ENCODE data around the gene NMUR2. TPM values are rescaled to one million over a fixed set of nuclear protein-coding genes. Genes with fewer than 3 reads are reported as not detected.

NMUR2 gene
- polyA plus RNA-seq, 1 of the 3 experiments (the other 2 are of a cell fraction) = not detected

DNA sequence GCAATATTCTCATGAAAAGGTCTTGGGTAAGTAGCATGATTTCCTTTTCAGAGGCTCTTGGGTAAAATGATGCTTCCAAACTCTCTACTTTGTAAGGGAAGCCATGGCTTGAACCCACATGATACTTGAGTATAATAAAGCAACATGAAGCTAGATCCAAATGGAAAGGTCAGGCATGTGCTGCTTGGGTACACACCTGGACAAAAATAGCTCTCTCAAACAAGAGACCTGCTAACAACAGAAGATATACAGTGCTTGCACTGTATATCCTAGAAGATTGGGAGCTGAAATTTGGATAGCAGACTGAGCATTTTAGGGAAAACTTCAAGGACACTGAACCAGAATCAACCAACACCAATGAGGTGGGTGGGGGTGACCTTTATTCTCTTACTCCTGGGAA, 40.2 kb downstream of the NMUR2 start:
- ChIA-PET CTCF (interaction anchor here (1.0 to 1.4 kb wide), 2 partner anchors 15 to 18 kb away, joined by 3 to 8 read pairs; no protein-coding TSS in a partner anchor), POLR2A (no interaction called here)
- DNase-seq = no peak
- no peak for TF ChIP-seq SMC3 (IDR thresholded peaks at IDR 0.05; ENCODE audit: low read depth, low read length)
- no peak for TF ChIP-seq RCOR1 (IDR thresholded peaks at IDR 0.05; ENCODE audit: low read length)
- TF ChIP-seq RXRA (IDR thresholded peaks at IDR 0.05; ENCODE audit: borderline replicate concordance, low read depth) = no peak
- TF ChIP-seq JUND (IDR thresholded peaks at IDR 0.05) = no peak
- TF ChIP-seq MXI1 (IDR thresholded peaks at IDR 0.05; ENCODE audit: low read depth, low read length) = no peak
- no peak for TF ChIP-seq SIN3A (IDR thresholded peaks at IDR 0.05; ENCODE audit: borderline replicate concordance, low read depth, low read length)
- no peak for TF ChIP-seq TAF1 (IDR thresholded peaks at IDR 0.05; ENCODE audit: borderline replicate concordance, low read depth, low read length)
- no peak for TF ChIP-seq CHD2 (IDR thresholded peaks at IDR 0.05; ENCODE audit: low read length, partially characterized antibody)
- TF ChIP-seq, protein P1, sequence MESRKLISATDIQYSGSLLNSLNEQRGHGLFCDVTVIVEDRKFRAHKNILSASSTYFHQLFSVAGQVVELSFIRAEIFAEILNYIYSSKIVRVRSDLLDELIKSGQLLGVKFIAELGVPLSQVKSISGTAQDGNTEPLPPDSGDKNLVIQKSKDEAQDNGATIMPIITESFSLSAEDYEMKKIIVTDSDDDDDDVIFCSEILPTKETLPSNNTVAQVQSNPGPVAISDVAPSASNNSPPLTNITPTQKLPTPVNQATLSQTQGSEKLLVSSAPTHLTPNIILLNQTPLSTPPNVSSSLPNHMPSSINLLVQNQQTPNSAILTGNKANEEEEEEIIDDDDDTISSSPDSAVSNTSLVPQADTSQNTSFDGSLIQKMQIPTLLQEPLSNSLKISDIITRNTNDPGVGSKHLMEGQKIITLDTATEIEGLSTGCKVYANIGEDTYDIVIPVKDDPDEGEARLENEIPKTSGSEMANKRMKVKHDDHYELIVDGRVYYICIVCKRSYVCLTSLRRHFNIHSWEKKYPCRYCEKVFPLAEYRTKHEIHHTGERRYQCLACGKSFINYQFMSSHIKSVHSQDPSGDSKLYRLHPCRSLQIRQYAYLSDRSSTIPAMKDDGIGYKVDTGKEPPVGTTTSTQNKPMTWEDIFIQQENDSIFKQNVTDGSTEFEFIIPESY (IDR thresholded peaks at IDR 0.05; ENCODE audit: borderline replicate concordance, low read depth) = no peak
- TF ChIP-seq, protein P2, sequence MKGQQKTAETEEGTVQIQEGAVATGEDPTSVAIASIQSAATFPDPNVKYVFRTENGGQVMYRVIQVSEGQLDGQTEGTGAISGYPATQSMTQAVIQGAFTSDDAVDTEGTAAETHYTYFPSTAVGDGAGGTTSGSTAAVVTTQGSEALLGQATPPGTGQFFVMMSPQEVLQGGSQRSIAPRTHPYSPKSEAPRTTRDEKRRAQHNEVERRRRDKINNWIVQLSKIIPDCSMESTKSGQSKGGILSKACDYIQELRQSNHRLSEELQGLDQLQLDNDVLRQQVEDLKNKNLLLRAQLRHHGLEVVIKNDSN (IDR thresholded peaks at IDR 0.05; ENCODE audit: borderline replicate concordance, low read depth) = no peak
- no peak for TF ChIP-seq TEAD4 (IDR thresholded peaks at IDR 0.05; ENCODE audit: borderline replicate concordance, insufficient read depth)
- no peak for TF ChIP-seq RFX5 (IDR thresholded peaks at IDR 0.05; ENCODE audit: low read length)
- TF ChIP-seq, protein P3, sequence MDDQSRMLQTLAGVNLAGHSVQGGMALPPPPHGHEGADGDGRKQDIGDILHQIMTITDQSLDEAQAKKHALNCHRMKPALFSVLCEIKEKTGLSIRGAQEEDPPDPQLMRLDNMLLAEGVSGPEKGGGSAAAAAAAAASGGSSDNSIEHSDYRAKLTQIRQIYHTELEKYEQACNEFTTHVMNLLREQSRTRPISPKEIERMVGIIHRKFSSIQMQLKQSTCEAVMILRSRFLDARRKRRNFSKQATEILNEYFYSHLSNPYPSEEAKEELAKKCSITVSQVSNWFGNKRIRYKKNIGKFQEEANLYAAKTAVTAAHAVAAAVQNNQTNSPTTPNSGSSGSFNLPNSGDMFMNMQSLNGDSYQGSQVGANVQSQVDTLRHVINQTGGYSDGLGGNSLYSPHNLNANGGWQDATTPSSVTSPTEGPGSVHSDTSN (IDR thresholded peaks at IDR 0.05) = no peak
- no peak overlapping the region for H3K27ac ChIP-seq (ENCODE audit: low read depth in 2 of 2, low read length in 1 of 2)
- H3K79me2 ChIP-seq (ENCODE audit: insufficient read depth) = no peaks in the 10 kb centered on the region
- H3K9me2 ChIP-seq = no peaks in the 10 kb centered on the region
- H3F3A ChIP-seq (replicated peaks; ENCODE audit: insufficient read depth) = no peaks in the 10 kb centered on the region
- H3K4me1 ChIP-seq (ENCODE audit: control insufficient read depth in 1 of 2, insufficient read depth in 2 of 2, low read depth in 1 of 2, low read length in 1 of 2) = no peaks in the 10 kb centered on the region
- no peak overlapping the region for H3K4me2 ChIP-seq
- H3K27me3 ChIP-seq (ENCODE audit: insufficient read depth) = no peaks in the 10 kb centered on the region
- H4K20me1 ChIP-seq (ENCODE audit: insufficient read depth) = no peaks in the 10 kb centered on the region
- H3K36me3 ChIP-seq (replicated peaks in 1 of 2; ENCODE audit: control insufficient read depth in 1 of 2, insufficient read depth in 2 of 2, low read length in 1 of 2) = no peaks in the 10 kb centered on the region
- no peak overlapping the region for H3K4me3 ChIP-seq (ENCODE audit: low read depth in 2 of 2, low read length in 1 of 2)
- H2AFZ ChIP-seq (ENCODE audit: low read depth) = no peak overlapping the region
- H3K9me3 ChIP-seq = no peaks in the 10 kb centered on the region
- H3K9ac ChIP-seq = no peak overlapping the region

DNA sequence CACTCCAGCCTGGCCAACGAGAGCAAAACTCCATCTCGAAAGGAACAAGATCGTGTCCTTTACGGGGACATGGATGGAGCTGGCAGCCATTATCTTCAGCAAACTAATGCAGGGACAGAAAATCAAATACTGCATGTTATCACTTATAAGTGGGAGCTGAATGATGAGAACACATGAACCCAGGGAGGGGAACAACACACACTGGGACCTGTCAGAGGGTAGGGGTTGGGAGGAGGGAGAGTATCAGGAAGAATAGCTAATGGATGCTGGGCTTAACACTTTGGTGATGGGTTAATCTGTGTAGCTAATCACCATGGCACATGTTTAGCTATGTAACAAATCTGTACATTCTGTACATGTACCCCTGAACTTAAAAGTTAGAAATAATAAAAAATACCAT, 40.9 kb downstream of the NMUR2 start:
- no peak overlapping the region for H3K27ac ChIP-seq (ENCODE audit: low read depth in 2 of 2, low read length in 1 of 2)
- H3K4me1 ChIP-seq (ENCODE audit: control insufficient read depth in 1 of 2, insufficient read depth in 2 of 2, low read depth in 1 of 2, low read length in 1 of 2) = no peaks in the 10 kb centered on the region
- H2AFZ ChIP-seq (ENCODE audit: low read depth) = no peak overlapping the region
- no peaks in the 10 kb centered on the region for H3K79me2 ChIP-seq (ENCODE audit: insufficient read depth)
- no peak for DNase-seq
- no peaks in the 10 kb centered on the region for H4K20me1 ChIP-seq (ENCODE audit: insufficient read depth)
- no peaks in the 10 kb centered on the region for H3K9me3 ChIP-seq
- no peak overlapping the region for H3K9ac ChIP-seq
- no peaks in the 10 kb centered on the region for H3F3A ChIP-seq (replicated peaks; ENCODE audit: insufficient read depth)
- POLR2A ChIA-PET = no interaction called here
- no peaks in the 10 kb centered on the region for H3K36me3 ChIP-seq (replicated peaks in 1 of 2; ENCODE audit: control insufficient read depth in 1 of 2, insufficient read depth in 2 of 2, low read length in 1 of 2)
- H3K4me2 ChIP-seq = no peak overlapping the region
- 3% methylated on average over 4 of the region's 4 CpGs for WGBS (ENCODE audit: low lambda C conversion rate)
- no peaks in the 10 kb centered on the region for H3K9me2 ChIP-seq
- CTCF ChIA-PET = no interaction called here
- no peak overlapping the region for H3K4me3 ChIP-seq (ENCODE audit: low read depth in 2 of 2, low read length in 1 of 2)
- no peaks in the 10 kb centered on the region for H3K27me3 ChIP-seq (ENCODE audit: insufficient read depth)
- TF ChIP-seq YY1 (IDR thresholded peaks at IDR 0.05; ENCODE audit: low read depth) = no peak
- no peak for TF ChIP-seq EZH2phosphoT487 (IDR thresholded peaks at IDR 0.05; ENCODE audit: borderline replicate concordance, low read depth)
- no peak for TF ChIP-seq SMC3 (IDR thresholded peaks at IDR 0.05; ENCODE audit: low read depth, low read length)
- TF ChIP-seq RXRA (IDR thresholded peaks at IDR 0.05; ENCODE audit: borderline replicate concordance, low read depth) = no peak
- TF ChIP-seq TEAD4 (IDR thresholded peaks at IDR 0.05; ENCODE audit: borderline replicate concordance, insufficient read depth) = no peak
- TF ChIP-seq, protein P4, sequence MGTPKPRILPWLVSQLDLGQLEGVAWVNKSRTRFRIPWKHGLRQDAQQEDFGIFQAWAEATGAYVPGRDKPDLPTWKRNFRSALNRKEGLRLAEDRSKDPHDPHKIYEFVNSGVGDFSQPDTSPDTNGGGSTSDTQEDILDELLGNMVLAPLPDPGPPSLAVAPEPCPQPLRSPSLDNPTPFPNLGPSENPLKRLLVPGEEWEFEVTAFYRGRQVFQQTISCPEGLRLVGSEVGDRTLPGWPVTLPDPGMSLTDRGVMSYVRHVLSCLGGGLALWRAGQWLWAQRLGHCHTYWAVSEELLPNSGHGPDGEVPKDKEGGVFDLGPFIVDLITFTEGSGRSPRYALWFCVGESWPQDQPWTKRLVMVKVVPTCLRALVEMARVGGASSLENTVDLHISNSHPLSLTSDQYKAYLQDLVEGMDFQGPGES (IDR thresholded peaks at IDR 0.05; ENCODE audit: low read depth, low read length) = no peak
- no peak for TF ChIP-seq GATA2 (CRISPR knock-in tag; IDR thresholded peaks at IDR 0.05)
- TF ChIP-seq MXI1 (IDR thresholded peaks at IDR 0.05; ENCODE audit: low read depth, low read length) = no peak
- TF ChIP-seq, protein P5, sequence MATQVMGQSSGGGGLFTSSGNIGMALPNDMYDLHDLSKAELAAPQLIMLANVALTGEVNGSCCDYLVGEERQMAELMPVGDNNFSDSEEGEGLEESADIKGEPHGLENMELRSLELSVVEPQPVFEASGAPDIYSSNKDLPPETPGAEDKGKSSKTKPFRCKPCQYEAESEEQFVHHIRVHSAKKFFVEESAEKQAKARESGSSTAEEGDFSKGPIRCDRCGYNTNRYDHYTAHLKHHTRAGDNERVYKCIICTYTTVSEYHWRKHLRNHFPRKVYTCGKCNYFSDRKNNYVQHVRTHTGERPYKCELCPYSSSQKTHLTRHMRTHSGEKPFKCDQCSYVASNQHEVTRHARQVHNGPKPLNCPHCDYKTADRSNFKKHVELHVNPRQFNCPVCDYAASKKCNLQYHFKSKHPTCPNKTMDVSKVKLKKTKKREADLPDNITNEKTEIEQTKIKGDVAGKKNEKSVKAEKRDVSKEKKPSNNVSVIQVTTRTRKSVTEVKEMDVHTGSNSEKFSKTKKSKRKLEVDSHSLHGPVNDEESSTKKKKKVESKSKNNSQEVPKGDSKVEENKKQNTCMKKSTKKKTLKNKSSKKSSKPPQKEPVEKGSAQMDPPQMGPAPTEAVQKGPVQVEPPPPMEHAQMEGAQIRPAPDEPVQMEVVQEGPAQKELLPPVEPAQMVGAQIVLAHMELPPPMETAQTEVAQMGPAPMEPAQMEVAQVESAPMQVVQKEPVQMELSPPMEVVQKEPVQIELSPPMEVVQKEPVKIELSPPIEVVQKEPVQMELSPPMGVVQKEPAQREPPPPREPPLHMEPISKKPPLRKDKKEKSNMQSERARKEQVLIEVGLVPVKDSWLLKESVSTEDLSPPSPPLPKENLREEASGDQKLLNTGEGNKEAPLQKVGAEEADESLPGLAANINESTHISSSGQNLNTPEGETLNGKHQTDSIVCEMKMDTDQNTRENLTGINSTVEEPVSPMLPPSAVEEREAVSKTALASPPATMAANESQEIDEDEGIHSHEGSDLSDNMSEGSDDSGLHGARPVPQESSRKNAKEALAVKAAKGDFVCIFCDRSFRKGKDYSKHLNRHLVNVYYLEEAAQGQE (IDR thresholded peaks at IDR 0.05; ENCODE audit: low read depth, low read length) = no peak
- TF ChIP-seq RAD21 (IDR thresholded peaks at IDR 0.05; ENCODE audit: low read length) = no peak
- TF ChIP-seq FOXJ3 (CRISPR knock-in tag; IDR thresholded peaks at IDR 0.05) = no peak
